Activated CD8-positive, alpha-beta memory T cell treated with anti-CD3 and anti-CD28 coated beads for 24 hours (primary cell): ENCODE results near the gene MS4A18.
"Not testable (repeated sequence)": the region's sequence is repeated elsewhere in the genome, so short reads cannot be mapped to it uniquely, and the experiment has no call there.

Source experiments
- DNase-seq: peaks from one replicate; pipeline ENCODE4 v3.0.0-alpha.2; 2020

MS4A18 gene

GRCh38 chr11:60724420-60724819 is at the start of gene MS4A18:
Gene MS4A18, plus strand, starts transcription at chr11:60724720.
- DNase-seq: no peak

- DNase-seq: not testable (repeated sequence)
Observed at GRCh38 chr11:60678231-60678630, 46.3 kb upstream of the MS4A18 start.

- DNase-seq: no peak
Observed at GRCh38 chr11:60679879-60680278, 44.6 kb upstream of the MS4A18 start.

- DNase-seq: no peak
Observed at GRCh38 chr11:60680455-60681119, 43.9 kb upstream of the MS4A18 start.

- DNase-seq: not testable (repeated sequence)
Observed at GRCh38 chr11:60684541-60684848, 40.0 kb upstream of the MS4A18 start.

- DNase-seq: no peak
Observed at GRCh38 chr11:60691661-60692060, 32.9 kb upstream of the MS4A18 start.

- no peak for DNase-seq
Observed at GRCh38 chr11:60699284-60699691, 25.2 kb upstream of the MS4A18 start, which contains the start of gene MS4A8. Gene MS4A8, plus strand, starts transcription at chr11:60699612. Its CDS starts 1,249 bp downstream, at chr11:60700861.

- no peak for DNase-seq
Observed at GRCh38 chr11:60699936-60700335, 24.6 kb upstream of the MS4A18 start.

GRCh38 chr11:60700689-60701468 is 23.6 kb upstream of the MS4A18 start:
- no peak for DNase-seq

GRCh38 chr11:60701469-60701818 is 23.1 kb upstream of the MS4A18 start:
- no peak for DNase-seq

- no peak for DNase-seq
Observed at GRCh38 chr11:60703374-60703773, 21.1 kb upstream of the MS4A18 start.

GRCh38 chr11:60705895-60706294 is 18.6 kb upstream of the MS4A18 start:
- no peak for DNase-seq

GRCh38 chr11:60706931-60707330 is 17.6 kb upstream of the MS4A18 start:
- DNase-seq: no peak

- no peak for DNase-seq
Observed at GRCh38 chr11:60710482-60710881, 14.0 kb upstream of the MS4A18 start.

GRCh38 chr11:60711276-60711675 is 13.2 kb upstream of the MS4A18 start:
- no peak for DNase-seq

GRCh38 chr11:60713423-60713822 is 11.1 kb upstream of the MS4A18 start:
- not testable (repeated sequence) for DNase-seq

GRCh38 chr11:60717956-60718355 is 6.6 kb upstream of the MS4A18 start:
- DNase-seq: no peak

GRCh38 chr11:60718524-60719316 is 5.8 kb upstream of the MS4A18 start:
- no peak for DNase-seq

- no peak for DNase-seq
Observed at GRCh38 chr11:60719391-60719790, 5.1 kb upstream of the MS4A18 start.

- DNase-seq: no peak
Observed at GRCh38 chr11:60720460-60720859, 4.1 kb upstream of the MS4A18 start.

- DNase-seq: no peak
Observed at GRCh38 chr11:60725592-60725991, 1.1 kb downstream of the MS4A18 start.

- no peak for DNase-seq
Observed at GRCh38 chr11:60731586-60731985, 7.1 kb downstream of the MS4A18 start.

GRCh38 chr11:60734279-60734678 is 9.8 kb downstream of the MS4A18 start:
- no peak for DNase-seq

- no peak for DNase-seq
Observed at GRCh38 chr11:60739114-60739513, 14.6 kb downstream of the MS4A18 start.
